ENCODE results near the gene SPATA33.
A peak's percentile ranks its signal among the peaks of the same experiment; 100 is the strongest.

SPATA33 gene

DNA sequence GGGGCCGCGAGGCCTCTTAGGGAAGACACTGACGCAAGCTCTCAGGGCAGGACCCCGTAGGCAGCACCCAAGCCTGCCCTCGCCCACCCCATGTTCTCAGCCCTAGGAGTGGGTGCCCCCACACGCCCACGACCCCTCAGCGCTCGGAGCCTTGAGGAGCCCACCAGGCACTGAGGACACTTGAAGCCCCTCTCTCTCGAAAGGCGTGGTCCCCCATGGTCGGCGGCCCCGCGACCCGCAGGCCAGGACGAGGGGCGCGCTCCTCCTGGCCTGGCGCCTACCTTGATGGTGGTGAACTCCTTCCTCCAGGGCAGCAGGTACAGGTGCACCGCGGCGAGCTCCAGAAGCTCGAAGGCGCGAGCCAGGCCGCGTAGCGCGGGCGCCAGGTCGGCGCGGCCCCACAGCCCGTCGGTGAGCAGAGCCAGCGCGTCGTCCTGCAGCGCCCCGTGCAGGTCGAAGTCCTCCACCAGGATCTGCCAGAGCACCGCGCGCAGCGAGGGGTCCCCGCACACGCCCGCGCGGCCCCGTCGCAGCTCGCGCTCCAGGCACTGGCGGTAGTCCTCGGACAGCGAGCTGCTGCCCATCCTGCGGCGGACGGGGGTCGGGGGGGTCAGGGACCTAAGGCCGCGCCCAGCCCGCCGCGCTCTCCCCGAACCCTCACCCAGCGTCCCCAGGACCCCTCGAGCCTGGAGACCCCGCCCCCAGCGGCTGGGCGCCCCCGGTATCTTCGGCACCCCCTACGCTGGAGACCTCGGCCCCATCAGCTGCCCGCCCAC is 43.2 kb downstream of the SPATA33 start:
- H3K4me3 ChIP-seq (replicated peaks; ENCODE audit: low read depth, low read length) = peak overlapping the region; percentile 74
- peak; percentile 32 for DNase-seq (ENCODE audit: low read depth)
- no peak for TF ChIP-seq CTCF (IDR thresholded peaks at IDR 0.05; ENCODE audit: low read length, missing control alignments)

- no peak for TF ChIP-seq CTCF (IDR thresholded peaks at IDR 0.05; ENCODE audit: low read length, missing control alignments)
- peak within 1 kb of the TSS; percentile 74 for H3K4me3 ChIP-seq (replicated peaks; ENCODE audit: low read depth, low read length)
- DNase-seq (ENCODE audit: low read depth) = peak; percentile 77
Measured at GRCh38 chr16:89701425-89702406, 44.1 kb downstream of the SPATA33 start, which contains the start of gene SPATA2L. Gene SPATA2L (minus strand): TSS chr16:89701705. CDS start chr16:89701232, 473 bp downstream.

DNA sequence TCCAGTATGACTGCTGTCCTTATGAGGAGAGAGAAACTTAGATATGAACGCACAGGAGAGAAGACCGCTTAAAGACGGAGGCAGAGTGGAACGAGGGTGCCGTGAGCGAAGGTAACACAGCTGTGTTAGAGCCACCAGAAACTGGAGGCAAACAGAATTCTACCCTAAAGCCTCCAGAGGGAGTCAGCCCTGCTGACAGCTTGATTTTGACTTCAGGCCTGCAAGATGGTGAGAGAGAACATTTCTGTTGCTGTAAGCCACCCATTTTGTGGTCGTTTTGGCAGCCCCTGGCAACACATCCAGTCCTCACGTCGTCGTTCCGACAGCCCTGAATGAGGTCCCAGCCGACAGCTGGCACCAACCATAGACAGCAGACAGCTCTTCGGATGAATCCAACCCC is 46.6 kb downstream of the SPATA33 start:
- no peak overlapping the region for H3K4me3 ChIP-seq (replicated peaks; ENCODE audit: low read depth, low read length)
- no peak for DNase-seq (ENCODE audit: low read depth)
- TF ChIP-seq CTCF (IDR thresholded peaks at IDR 0.05; ENCODE audit: low read length, missing control alignments) = peak; percentile 1

DNA sequence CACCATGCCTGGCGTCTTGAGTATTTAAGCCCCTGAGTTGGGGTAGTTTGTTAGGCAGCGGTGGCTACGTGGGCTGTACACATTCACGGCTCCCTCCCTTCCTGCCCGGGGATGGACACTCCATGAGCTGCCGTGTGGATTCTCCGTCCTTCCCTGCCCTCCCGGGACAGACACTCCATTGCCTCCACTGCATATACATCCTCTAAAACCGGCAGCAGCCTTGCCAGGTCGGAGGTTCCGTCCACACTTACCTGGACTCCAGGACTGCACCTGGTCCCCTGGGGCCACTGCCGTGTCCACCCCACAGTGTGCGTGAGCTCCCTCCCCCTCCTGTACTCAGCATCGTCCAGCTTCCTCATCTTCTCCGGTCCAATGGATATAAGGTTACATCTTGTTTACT is 47.4 kb downstream of the SPATA33 start:
- no peak for TF ChIP-seq CTCF (IDR thresholded peaks at IDR 0.05; ENCODE audit: low read length, missing control alignments)
- H3K4me3 ChIP-seq (replicated peaks; ENCODE audit: low read depth, low read length) = no peak overlapping the region
- no peak for DNase-seq (ENCODE audit: low read depth)

GRCh38 chr16:89706518-89707260 is 49.1 kb downstream of the SPATA33 start:
- no peak for TF ChIP-seq CTCF (IDR thresholded peaks at IDR 0.05; ENCODE audit: low read length, missing control alignments)
- no peak for DNase-seq (ENCODE audit: low read depth)
- H3K4me3 ChIP-seq (replicated peaks; ENCODE audit: low read depth, low read length) = no peak overlapping the region

DNA sequence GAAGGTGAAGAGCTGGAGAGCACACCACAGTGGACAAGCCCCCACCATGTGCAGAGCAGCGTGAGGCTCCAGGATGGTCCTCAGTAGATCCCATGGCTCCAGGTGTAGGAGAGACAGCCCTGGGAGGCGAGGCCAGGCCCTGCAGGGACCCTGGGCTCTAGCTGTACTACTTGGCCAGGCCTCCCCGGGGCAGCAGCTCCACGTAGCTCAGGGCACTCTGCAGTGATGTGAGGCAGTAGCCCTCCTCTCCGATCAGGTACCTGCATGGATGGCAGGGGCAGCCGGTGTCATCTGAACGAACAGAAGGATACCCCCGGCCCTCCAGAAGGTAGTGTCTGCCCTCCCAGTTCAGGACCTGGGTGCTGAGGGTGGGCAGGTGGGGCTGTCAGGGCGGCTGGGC is 50.1 kb downstream of the SPATA33 start:
- TF ChIP-seq CTCF (IDR thresholded peaks at IDR 0.05; ENCODE audit: low read length, missing control alignments) = no peak
- no peak for DNase-seq (ENCODE audit: low read depth)
- H3K4me3 ChIP-seq (replicated peaks; ENCODE audit: low read depth, low read length) = no peak overlapping the region
